NB4 (cell line): Measurements from ENCODE around the gene TNFSF15.

Experiments used
- CTCF ChIP-seq: IDR thresholded peaks from one replicate; pipeline ENCODE4 v1.5.1; 2012; ENCODE audit warnings: low read depth, low read length
- MYC ChIP-seq: IDR thresholded peaks from 2 replicates; pipeline ENCODE4 v1.6.1; 2011; ENCODE audit warnings: low read depth, low read length
- POLR2A ChIP-seq: IDR thresholded peaks from 2 replicates; pipeline ENCODE4 v1.6.1; 2011; ENCODE audit warnings: mild to moderate bottlenecking; ENCODE audit not compliant: insufficient read length; ENCODE audit errors: extremely low read depth

DNA sequence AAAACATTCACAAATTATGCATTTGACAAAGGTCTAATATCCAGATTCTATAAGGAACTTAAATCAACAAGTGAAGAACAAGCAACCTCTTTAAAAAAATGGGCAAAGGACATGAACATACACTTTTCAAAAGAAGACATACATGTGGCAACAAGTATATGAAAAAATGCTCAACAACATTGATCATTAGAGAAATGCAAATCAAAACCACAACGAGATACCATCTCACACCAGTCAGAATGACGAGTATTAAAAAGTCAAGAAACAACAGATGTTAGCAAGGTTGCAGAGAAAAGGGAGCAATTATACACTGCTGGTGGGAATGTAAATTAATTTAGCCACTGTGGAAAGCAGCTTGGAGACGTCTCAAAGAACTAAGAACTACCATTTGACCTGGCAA is 38.9 kb upstream of the TNFSF15 start:
- TF ChIP-seq CTCF = no peak
- TF ChIP-seq POLR2A = no peak
- TF ChIP-seq MYC = no peak
